HG02870 (cell line): Measurements from ENCODE around the gene CTCF.

ENCODE experiments used
- ATAC-seq: cut with Tn5 transposase; IDR thresholded peaks from one replicate; pipeline ENCODE4 v1.9.1; 2021; ENCODE audit warnings: mild to moderate bottlenecking, moderate library complexity; ENCODE audit not compliant: unreplicated experiment

CTCF gene

GRCh38 chr16:67648764-67649407 is 86.6 kb downstream of the CTCF start:
- no peak for ATAC-seq

DNA sequence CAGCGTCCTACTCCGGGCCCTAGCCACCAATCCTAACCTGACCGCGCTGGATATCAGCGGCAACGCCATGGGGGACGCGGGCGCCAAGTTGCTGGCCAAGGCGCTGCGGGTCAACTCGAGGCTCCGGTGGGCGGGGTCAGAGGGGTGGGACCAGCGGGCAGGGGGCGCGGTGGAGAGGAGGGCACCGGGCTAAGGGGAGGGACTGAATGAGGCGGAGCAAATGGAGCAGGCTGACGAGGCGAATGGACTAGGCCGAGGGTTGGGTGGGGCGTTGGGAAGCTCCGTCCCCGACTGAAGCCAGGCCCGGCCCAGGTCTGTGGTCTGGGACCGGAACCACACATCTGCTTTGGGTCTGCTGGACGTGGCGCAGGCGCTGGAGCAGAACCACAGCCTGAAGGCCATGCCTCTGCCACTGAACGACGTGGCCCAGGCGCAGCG is 87.2 kb downstream of the CTCF start:
- no peak for ATAC-seq

- no peak for ATAC-seq
These were observed 87.7 kb downstream of the CTCF start for GRCh38 chr16:67650023-67650422.

DNA sequence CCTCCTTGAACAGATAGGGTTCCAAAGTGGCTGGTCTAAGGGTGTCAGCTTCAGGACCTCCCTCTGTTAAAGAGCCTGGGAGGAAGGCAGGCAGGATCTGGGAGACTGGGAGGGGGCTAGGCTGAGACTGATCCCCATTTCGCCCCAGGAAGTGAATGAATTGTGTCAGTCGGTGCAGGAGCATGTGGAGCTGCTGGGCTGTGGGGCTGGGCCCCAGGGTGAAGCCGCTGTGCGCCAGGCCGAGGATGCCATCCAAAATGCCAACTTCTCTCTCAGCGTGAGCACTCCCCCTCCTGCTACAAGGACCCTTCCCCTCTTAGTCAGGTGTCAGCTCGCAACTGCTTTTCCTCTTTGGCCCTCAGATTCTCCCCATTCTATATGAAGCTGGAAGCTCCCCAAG is 88.7 kb downstream of the CTCF start:
- no peak for ATAC-seq

DNA sequence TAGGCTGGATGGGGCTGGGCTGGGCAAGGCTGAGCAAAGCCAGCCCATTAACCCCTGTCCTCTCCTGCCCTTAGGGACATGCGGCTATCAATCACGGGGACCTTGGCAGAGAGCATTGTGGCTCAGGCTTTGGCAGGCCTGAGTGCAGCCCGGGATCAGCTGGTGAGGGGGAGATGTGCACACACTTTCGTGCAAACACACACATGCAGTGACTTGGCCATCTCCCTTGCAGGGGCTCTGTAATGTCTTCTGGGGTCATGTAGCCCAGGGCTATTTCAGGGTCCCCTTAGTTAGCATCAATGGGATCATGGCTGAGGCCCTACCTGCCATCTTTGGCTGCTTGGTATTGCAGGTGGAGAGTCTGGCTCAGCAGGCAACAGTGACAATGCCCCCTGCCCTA is 89.5 kb downstream of the CTCF start:
- no peak for ATAC-seq

DNA sequence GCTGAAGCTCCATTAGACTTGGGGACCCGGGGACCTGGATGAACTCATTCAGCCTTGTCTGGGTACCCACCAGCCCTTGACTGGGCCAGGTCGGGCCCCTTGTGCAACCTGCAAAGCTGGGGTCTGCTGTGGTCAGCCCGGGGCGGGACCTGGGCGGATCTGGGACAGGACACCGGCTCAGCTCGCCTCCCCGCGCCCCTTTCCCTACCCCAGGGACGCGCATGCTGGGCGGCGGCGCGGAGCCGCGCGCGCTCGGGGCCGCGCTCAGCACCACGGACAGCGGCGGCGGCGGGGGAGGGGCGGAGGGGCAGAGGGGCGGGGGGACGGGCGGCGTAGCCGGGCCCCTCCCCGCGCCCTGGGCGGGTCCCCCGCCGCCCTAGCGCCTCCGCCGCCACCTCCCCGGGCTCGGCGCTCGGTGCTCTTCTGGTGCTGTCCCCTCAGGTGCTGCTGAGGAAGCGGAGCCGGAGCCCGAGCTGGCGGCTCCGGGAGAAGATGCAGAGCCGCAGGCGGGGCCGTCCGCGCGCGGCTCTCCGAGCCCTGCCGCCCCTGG is 90.3 kb downstream of the CTCF start:
- no peak for ATAC-seq

- no peak for ATAC-seq
These were observed 90.9 kb downstream of the CTCF start for GRCh38 chr16:67653128-67653788.

DNA sequence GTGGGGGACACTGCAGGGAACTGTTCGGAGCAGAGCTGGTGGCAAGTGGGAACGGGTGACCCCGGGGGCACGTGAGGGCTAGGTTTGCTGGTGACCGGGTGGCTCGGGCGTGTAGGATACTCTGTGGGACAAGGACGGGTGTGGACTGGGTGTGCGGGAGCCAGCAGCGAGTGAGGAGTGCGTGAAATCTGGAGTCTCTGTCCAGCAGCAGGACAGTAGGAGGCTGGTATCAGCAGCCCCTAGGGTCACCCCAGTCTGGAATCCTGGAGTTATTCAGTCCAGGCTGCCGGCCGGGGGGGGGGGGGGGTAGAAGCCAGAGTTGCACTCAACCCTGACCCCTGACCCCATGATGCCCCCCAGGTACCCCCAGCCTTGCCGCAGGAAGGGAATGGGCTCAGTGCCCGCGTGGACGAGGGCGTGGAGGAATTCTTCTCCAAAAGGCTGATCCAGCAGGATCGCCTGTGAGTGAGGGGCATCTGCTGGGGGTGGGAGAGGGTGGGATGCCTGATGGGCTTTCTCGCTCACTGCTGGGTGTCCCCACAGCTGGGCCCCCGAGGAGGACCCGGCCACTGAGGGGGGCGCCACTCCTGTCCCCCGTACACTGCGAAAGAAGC is 91.6 kb downstream of the CTCF start:
- no peak for ATAC-seq

DNA sequence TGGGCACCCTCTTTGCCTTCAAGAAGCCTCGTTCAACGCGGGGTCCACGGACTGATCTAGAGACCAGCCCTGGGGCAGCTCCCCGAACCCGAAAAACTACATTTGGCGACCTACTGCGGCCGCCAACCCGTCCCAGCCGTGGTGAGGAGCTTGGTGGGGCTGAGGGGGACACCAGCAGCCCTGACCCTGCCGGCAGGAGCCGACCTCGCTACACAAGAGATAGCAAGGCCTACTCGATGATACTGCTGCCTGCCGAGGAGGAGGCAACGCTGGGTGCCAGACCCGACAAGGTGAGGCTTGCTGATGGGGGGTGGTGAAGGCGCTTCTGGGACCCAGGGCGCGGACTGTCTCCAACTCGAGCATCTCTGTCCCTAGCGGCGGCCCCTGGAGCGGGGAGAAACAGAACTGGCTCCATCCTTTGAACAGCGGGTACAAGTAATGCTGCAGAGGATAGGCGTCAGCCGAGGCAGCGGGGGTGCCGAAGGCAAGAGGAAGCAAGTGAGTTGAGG is 92.1 kb downstream of the CTCF start:
- no peak for ATAC-seq

GRCh38 chr16:67655363-67655762 is 93.0 kb downstream of the CTCF start:
- ATAC-seq = no peak

DNA sequence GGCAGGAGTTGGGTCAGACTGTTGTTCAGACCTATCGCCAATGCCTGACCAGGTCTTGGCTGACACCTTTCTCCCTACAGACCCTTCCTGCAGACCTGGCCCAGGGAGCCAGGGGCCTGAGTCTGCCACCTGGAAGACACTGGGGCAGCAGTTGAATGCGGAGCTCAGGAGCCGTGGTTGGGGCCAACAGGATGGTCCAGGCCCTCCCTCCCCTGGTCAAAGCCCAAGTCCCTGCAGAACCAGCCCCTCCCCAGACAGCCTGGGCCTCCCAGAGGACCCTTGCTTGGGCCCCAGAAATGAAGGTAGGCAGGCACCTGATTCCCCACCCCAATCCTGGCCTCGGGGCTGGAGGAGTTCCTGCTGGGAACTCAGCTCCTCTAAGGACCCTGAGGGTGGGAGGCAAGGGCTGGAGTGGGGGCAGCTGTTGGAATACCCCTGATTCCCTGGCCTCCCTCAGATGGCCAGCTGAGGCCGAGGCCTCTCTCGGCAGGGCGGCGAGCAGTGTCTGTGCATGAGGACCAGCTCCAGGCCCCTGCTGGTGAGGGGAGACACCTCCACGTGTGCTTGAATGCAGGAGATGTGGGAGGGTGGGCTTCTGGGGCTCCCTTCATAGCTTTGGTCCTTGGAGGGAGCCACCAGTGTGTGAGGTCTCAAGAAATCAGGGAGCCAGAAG is 94.2 kb downstream of the CTCF start:
- no peak for ATAC-seq

- no peak for ATAC-seq
These were observed 94.8 kb downstream of the CTCF start for GRCh38 chr16:67657017-67657608.

- no peak for ATAC-seq
These were observed 95.6 kb downstream of the CTCF start for GRCh38 chr16:67657751-67658518.

- no peak for ATAC-seq
These were observed 96.7 kb downstream of the CTCF start for GRCh38 chr16:67658849-67659674.

DNA sequence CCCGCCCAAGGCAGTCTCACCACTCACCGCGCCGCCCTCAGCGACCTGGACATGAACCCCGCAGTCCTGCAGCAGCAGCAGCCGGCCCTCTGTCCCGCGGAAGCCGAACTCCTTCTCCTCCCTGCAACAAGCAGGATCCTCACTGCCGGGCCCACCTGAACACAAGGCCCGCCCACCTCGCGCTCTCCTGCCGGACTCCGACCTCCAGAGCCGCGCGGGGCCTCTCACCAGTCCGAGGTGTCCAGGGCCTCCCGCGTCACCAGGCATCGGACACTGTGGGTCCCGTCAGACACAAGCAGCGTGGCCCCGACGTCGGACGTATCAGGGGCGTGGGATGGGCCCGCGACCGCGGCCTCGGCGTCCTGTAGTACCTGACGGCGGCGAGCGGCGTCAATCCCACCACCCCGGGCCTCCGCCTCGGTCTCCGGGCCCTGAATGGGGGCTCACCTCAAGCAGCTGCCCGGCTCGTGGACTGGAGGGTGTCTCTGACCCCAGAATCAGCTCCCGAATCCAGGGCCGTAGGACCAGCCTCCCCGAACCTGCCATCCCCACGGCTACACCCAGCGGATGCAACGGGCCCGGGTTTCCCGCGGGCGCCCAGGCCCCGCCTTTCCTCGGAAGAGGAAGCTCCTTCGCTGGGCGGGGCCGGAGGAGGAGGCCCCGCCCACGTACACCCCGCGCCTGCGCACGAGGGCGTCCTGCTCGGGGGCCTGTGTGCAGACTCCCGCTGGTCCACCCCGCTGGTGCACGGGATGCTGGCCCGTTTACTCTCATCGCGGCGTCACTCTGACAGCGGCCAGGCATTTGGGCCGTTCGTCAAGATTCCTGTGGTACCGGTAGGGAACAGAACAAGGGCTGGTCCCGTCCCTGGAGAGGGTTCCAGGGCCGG is 97.6 kb downstream of the CTCF start, which contains the start of gene ACD:
Gene ACD (minus strand): TSS at position 586 of the 889 bp plus-strand sequence. CDS start 40 bp downstream, at position 546.
- ATAC-seq = peak; percentile 44

DNA sequence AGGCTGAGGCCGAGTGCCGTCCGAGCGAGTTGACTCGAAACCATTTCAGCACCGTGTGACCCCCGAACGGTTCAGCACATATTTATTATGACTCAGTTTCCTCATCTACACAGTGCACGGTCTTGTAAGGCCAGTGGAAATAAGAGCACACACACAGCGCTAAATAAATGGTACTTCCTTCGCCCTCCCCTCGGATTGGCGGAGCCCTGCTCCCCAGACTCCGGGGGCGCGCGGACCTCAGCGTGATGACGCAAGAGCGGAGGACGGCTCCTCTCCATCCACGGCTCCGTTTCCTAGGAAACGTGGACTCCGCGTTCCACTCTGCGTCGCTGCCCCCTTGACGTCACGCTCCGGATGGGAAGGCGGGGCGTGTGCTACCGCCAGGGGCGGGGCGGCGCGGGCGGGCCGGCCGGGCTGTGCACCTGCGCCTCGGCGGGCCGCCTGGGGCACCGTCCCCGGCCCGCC is 98.3 kb downstream of the CTCF start, which contains the start of gene PARD6A:
Gene PARD6A (plus strand): TSS at position 397 of the 465 bp plus-strand sequence. CDS start 79 bp downstream, outside the sequence.
- ATAC-seq = peak; percentile 82

DNA sequence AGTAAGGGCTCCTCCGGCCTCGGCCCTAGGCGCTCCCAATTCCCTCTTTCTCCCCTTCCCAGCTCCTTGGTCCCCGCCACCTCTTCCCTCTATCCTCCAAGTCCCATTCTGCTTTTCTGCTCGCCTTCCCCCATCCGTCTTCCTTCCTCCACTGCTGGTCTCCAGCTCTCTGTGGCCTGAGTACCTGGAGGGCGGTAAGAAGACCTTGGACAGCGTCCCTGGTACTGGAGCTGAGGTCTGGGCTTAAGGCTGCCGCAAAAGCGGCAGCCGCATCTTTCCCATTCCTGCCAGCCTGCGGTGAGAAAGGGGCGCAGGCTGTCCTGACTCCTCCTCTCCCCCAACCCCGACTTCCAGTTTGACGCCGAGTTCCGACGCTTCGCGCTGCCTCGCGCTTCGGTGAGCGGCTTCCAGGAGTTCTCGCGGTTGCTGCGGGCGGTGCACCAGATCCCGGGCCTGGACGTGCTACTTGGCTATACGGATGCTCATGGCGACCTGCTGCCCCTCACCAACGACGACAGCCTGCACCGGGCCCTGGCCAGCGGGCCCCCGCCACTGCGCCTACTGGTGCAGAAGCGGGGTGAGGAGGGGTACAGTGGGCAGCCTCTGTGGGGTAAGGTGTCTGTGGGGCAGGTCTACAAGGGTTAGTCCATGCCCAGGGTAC is 98.9 kb downstream of the CTCF start:
- ATAC-seq = no peak
